Right renal cortex interstitium (tissue), 3 donors: Measurements from ENCODE around the gene FNBP1. TPM values are rescaled to one million over a fixed set of nuclear protein-coding genes. Genes with fewer than 3 reads are reported as not detected.

Source experiments
- DNase-seq, 3 donors: peaks; one replicate each; pipeline ENCODE4 v3.0.0-alpha.2; 2013; ENCODE audit warnings: low read depth in 3 of 3, low spot score in 2 of 3
- polyA plus RNA-seq, 3 donors: library from polyadenylated mRNA; unstranded; fragments of 120-200 nt; gene quantifications; one replicate each; pipeline ENCODE4 v1.2.1, GENCODE V29; 2013; ENCODE audit not compliant: insufficient read length in 3 of 3

FNBP1 gene
- polyA plus RNA-seq, 3 donors, result 45.0 to 51.4 (median 51.1) TPM

DNA sequence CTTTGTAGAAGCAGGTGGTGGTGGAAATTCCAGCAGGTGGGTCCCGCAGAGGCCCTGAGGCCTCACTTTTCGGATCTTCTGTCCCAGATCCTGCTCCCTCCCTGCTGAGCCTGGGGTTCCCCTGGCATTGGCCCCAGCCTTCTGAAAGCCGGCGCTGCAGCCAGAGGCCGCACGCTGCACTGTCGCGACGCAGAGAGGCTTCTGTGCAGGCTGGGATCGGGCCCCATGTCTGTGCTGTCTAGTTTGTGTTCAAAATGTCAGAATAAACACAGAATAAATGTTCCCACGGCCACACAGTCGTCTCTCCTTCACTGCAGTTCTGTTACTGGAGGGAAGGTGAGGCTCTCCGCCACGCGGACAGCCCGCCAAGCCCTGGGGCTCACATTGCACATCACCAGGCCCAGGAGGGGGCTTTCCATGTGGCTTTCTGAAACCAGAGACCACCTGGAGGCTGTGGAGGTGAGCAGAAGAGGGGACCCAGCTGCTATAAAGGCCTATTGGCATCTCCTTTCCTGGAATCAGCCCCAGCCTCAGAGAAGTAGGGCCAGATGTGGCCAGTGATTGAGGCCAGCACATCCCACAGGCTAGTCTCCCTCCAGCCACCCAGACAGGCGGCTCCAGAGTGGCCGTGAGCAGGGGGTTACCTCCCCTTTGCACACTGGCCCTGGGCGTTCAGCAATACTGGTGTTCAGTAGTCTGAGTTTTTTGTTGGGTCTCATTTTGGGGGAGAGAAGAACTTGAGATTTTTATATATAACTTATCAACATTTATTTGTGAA lies 161.3 kb downstream of the FNBP1 start:
- no peak for DNase-seq

DNA sequence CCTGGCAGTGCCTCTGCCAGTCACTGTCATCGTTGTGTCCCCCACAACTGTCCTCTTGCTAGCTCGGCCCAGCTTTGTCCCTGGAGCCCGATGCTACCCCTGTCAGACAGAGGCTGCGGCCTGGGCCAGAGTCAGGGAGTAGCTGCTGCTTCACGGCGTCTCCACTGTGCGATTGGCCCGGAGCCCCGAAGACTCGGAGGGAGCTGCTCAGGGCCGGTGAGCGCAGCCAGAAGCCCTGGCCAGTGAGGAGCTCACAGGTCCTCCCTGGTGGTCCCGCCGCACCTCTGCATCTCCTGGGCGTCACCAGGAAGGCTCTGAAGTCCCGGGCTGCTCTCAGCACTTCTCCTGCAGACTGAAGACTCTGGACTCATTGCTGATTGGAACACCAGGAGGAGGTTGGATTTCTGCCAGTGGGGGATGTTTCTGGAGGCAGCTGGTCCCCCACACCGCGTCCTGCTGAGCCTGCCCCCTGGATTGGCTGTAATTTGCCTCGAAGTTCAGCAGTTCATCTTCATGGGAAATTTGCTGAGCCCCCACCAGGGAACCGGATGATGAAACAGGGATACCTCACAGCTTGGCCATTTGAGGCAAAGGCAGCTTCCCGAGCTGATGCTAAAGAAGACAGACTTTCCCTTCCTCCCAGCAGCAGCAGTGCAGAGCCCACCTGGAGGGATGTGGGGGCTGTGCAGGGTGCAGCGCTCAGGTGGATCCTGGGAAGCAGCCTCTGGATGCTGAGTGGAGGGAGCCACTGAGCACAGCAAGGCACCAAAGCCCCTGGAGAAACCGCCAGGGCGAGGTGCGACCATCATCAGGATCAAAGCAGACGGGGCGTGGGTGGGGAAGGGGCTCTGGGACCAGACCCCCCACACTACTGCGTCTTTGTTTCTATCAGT lies 162.1 kb downstream of the FNBP1 start:
- no peak for DNase-seq

DNA sequence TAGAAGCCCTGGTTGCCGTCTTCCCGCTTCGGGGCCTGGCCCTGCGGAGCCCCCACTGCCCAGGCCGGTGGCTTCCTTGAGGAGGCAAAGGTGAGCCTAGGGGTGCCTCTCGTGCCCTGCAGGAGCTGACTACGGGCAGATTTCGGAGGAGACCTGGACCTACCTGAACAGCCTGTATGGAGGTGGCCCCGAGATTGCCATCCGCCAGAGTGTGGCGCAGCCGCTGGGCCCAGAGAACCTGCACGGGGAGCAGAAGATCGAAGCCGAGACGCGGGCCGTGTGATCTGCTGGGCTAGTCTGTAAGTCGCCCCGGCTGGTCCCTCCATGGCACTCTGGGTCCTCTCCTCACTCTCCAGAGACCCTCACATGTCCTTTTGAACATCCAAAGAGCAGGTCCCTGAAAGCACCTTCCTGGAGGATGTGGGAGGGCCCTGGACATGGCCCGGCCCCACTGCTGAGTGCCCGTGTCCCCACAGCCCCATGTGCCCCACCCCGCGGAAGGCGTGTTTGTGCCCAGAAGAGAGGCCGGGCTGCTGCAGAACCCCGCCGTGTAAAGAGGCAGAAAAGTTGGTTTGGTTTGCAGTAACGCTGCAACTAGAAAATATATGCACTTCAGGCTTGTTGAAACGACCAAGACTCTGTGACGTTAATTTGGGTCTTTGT lies 162.9 kb downstream of the FNBP1 start:
- no peak for DNase-seq

DNA sequence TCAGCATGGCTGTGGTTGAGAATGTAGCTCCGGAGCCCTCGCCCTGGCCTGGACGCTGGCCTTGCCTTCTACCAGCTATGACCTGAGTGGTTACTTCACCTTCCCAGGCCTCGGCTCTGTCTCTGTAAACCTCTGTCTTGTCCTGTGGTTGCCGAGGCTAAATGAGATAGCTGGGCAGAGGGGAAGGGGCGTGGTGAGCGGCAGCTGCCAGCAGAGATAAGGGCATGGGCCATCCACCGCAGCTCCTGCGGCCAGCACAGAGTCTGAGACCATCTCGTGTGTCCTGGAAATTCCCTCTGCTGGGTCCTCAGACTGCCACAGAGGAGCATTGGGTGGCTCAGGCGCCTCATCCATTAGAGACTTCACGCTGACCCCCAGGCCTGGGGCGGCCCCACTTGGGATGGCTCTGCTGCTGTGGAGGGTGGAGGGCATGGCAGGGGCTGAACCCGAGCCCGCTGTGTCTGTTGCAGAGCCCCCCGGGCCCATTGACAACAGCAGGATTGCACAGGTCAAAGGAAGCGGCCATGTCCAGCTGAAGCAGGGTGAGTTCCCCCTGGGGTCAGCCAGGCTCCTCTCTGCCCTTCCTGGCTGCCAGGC lies 163.8 kb downstream of the FNBP1 start:
- DNase-seq, result no peak

DNA sequence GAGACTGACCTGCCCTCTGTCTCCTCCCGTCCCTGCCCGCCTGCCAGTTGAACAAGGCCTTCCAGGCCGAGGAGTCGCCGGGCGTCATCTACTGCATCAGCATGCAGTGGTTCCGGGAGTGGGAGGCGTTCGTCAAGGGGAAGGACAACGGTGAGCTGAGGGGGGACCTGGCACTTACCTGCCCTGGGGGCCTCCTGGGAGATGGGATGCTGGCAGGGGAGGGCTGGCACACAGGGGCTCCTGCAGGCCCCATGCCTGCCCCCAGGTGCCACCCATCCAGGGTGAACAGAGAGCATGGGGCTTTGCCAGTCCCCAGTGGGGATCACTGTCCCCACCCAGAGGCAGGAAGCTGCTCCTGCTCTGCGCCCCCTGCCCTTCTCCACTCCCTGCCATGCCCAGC lies 164.7 kb downstream of the FNBP1 start:
- no peak for DNase-seq

DNA sequence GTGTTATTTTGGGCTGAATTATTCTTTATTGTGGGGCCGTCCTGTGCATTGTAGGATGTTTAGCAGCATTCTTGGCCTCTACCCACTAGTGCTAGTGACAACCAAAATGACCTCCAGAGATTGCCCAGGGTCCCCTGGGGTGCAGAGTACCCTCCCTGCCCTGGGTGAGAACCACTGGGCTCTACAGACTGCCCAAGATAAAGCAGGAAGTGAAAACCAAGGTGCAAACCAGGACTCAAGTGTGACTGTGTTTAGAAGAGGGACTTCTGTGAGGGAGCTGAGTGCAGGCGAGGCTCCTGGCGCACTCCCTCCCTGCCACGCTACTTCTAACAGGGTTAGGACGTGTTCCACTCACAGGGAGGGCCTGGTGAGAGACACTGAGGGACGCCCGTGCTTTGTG lies 166.2 kb downstream of the FNBP1 start:
- no peak for DNase-seq

DNA sequence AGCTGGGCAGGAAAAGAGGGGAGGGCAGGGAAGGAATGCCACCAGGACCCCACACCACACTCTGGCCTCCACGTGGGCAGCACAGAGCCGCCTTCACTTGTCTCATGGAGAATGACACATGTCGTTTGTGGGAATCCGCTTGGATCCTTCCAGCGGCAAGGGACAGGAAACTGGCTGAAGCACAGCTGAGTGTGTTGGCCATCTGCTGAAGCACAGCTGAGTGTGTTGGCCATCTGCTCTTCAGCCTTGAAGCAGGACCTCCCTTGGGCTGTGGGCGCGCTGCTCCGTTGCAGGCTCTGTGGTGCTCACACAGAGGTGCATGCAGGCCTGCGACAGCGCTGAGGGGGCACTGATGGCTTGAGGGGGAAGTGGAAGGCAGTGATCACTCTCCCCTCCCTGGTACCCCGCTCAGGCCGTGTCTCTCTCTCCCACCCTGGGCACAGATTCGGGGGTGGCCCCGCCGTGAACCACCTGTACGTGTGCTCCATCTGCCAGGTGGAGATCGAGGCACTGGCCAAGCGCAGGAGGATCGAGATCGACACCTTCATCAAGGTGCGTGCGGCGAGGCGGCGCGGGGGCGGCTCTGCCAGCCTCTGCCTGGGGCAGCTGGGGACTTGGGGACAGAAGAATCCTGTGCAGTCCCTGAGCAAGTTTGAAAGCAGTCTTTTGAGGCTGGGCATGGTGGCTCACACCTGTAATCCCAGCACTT lies 167.1 kb downstream of the FNBP1 start:
- no peak for DNase-seq

DNA sequence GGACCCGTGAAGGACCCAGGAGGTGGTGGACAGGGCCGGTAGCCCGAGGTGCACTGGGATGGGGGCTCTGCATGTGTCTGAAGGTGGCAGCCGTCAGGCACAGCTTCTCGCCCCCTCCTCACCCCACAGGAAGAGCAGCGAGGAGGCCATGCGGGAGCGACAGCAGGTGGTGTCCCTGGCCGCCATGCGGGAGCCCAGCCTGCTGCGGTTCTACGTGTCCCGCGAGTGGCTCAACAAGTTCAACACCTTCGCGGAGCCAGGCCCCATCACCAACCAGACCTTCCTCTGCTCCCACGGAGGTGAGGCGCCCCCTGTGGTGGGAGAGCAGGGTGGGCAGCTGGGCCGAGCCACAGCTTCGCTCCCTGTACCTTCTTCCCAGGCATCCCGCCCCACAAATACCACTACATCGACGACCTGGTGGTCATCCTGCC lies 167.8 kb downstream of the FNBP1 start:
- DNase-seq, result no peak

DNA sequence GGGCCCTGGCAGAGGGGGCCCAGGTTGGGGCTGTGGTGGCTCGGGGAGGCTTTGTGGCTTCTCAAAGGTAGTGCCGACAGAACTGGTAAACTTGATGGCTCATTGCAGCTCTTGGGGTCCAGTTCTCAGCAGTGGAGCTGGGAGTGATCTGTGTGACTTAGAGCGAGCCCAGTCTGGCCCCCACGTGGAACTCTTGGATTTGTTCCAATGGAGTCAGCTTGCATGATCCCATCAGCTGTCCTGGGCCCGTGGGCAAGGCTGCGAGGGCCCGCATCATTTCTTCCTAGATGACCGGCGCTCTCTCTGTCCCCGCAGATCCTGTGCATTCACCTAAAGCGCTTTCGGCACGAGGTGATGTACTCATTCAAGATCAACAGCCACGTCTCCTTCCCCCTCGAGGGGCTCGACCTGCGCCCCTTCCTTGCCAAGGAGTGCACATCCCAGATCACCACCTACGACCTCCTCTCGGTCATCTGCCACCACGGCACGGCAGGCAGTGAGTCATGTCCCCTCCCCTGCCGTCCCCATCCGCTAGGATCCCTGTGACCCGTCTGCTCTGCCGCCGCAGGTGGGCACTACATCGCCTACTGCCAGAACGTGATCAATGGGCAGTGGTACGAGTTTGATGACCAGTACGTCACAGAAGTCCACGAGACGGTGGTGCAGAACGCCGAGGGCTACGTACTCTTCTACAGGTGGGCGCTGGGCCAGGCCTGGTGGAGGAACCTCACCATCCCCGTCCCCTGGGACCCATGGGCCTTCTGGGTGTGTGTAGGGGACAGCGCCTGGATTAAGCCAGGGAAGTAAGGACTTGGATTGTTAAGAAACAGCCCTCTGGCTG lies 168.5 kb downstream of the FNBP1 start:
- no peak for DNase-seq

DNA sequence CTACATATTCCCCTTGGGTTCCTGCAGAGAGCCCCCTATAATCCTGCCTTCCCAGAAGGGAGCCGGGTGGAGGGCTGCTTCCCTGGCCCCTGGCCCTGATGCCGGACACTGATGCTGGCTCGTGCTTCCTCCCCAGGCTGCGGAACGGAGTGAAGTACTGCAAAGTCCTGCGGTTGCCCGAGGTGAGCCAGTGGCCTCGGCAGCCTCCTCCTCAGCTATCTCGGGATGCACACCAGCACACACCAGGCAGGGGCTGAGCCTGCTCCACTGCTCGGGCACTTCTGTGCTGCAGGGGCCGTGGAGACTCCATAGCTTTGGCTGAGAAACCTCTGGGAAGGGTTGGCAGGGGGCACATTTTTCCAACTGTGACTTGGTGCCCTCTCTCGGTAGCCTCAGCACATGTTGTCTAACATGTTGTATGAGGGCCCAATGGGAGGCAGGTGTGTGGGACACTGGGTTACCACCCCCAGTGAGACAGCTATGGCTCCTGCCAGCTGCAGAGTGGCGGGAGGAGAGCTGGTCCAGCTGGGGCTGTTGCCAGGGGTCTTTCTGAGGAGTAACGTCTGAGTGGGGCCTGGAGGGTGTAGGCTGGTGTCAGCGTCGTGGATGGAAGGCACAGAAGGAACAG lies 169.3 kb downstream of the FNBP1 start:
- no peak for DNase-seq

DNA sequence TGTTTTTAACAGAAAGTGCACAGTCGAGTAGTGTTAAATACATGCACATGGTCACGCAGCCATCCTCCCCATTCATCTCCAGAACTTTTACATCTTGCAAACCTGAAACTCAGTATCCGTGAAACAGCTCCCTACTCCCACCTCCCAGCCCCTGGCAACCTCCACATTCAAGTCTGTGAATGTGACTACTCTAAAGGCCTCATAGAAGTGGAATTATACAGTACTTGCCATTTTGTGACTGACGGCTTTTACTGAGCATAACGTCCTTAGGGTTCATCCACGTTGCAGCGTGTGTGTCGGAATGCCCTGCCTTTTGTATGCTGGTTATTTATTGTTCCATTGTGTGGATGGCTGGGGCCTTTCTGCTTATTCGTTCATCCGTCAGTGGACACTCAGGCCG lies 171.9 kb downstream of the FNBP1 start:
- no peak for DNase-seq

DNA sequence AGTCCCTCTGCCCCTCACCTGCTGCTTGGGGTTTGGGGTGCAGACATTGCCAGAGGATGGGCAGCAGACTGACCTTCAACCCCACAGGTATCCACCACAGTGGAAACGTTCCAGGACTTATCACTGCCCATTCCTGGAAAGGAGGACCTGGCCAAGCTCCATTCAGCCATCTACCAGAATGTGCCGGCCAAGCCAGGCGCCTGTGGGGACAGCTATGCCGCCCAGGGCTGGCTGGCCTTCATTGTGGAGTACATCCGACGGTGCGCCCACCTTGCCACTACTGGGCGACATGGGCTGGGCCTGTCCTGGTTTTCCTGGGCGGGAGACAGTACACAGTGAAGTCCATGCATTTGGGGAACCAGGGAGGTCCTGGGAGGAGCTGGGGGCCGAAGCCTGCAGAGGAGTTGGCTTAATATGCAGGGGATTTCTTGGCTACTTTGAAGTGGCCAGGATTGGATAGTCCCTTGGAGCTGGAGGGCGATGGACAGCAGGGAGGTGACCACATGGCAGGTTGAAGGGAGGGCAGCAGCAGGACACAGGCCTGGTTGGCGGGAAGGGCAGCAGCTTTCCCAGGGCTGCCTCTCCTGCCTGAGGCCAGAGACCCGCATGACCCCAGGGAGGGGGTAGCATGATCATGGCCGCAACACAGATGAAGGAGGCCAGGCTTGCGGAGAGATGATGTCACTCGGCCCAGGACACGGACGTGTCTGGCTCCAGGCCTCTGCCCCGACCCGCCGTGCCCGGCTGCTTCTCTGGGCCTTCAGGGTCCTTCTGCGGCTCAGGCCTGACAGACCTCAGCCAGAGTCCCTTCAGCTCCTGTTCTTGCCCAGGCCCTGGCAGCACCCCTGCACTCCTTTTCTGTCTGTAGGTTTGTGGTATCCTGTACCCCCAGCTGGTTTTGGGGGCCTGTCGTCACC lies 173.1 kb downstream of the FNBP1 start:
- DNase-seq, result no peak

DNA sequence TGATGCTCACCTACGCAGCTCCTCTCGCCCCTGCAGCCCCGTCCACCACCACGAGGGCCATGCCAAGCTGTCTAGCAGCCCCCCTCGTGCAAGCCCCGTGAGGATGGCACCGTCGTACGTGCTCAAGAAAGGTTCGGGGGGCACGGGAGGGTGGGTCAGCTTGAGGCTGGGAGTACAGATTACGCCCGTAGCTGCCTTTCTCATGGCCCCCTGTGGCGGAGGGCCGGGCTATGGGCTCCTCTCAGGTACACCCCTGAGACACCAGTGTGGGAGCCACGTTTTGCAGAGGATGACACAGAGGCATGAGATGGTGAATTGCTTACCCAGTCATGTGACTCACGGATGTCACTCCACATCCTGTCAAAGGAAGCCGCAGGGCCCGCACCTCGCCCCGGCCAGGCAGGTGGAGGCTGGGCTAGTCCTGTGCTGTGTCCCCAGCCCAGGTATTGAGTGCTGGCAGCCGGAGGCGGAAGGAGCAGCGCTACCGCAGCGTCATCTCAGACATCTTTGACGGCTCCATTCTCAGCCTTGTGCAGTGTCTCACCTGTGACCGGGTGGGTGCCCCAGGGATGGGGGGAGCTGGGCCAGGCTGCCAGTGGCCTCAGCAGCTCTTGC lies 174.0 kb downstream of the FNBP1 start:
- DNase-seq, result no peak

DNA sequence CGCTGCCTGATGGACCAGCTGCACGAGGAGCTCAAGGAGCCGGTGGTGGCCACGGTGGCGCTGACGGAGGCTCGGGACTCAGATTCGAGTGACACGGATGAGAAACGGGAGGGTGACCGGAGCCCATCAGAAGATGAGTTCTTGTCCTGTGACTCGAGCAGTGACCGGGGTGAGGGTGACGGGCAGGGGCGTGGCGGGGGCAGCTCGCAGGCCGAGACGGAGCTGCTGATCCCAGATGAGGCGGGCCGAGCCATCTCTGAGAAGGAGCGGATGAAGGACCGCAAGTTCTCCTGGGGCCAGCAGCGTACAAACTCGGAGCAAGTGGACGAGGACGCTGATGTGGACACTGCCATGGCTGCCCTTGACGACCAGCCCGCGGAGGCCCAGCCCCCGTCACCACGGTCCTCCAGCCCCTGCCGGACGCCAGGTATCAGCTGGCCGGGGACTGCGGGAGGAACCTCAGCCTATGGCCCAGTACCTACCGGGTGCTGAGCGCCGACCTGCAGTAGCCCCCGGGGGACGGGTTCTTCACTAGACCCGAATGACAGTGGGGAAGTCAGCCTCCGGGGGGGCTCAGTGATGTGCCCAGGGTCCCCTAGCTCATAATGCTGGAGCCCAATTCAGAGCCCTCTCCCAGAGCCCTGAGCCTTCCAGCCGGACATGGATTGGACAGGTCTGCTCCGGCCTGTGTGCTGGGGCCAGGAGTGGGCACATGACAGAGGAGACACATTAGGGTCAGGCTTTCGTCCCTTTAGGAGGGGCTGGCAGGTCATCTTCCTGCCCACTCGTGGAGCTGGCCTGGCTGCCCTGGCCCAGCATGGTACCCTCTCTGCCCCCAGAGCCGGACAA lies 174.7 kb downstream of the FNBP1 start:
- no peak for DNase-seq

DNA sequence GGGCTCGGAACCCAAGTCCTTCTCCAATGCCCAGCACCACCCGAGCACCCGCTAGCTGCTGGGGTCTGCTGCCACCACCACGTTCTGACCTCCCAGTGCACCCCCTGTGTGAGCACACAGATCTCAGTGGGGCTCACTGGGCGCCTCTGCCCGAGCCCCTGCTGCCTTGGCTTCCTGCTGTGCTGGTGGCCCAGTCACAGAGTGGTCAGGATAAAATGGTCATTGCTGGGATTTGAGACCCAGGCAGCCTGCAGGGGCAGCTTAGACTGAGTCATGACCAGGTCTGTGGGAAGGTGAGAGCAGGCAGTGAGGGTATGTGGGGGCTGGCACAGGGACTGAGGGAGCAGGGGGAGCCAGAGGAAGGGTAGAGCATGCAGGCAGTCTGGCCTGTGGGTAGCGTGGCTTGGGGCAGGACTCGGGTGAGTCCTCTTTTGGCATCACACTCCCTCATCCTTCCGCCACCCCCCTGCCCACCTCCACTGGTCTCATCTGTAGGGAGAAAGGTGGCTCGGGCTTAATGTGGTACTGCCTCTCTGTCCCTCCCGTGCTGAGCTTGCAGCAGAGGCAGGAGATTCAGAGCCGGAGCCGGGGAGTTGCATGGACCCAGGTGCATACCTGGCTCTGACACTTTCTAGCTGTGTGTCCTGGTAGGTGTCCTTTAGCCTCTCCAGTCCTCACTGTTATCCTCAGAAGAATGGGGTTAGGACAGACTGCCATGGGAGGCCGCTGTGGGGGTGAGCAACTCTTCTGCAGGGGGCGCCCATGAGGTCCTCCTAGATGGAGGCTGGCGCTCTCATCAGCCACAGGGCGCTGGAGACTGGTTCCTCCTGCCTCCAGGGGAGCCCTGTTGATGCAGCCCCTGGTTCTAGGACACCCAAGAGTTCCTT lies 175.6 kb downstream of the FNBP1 start:
- DNase-seq, result no peak
